Measurements from ENCODE around the gene LRCOL1.

Gene LRCOL1

GRCh38 chr12:132618683-132619043, 8.3 kb upstream of the LRCOL1 start, which contains the start of gene P2RX2:
Gene P2RX2, plus strand, starts transcription at chr12:132618776. Its CDS starts 41 bp downstream, at chr12:132618817.
- DNase-seq, result no peak

DNA sequence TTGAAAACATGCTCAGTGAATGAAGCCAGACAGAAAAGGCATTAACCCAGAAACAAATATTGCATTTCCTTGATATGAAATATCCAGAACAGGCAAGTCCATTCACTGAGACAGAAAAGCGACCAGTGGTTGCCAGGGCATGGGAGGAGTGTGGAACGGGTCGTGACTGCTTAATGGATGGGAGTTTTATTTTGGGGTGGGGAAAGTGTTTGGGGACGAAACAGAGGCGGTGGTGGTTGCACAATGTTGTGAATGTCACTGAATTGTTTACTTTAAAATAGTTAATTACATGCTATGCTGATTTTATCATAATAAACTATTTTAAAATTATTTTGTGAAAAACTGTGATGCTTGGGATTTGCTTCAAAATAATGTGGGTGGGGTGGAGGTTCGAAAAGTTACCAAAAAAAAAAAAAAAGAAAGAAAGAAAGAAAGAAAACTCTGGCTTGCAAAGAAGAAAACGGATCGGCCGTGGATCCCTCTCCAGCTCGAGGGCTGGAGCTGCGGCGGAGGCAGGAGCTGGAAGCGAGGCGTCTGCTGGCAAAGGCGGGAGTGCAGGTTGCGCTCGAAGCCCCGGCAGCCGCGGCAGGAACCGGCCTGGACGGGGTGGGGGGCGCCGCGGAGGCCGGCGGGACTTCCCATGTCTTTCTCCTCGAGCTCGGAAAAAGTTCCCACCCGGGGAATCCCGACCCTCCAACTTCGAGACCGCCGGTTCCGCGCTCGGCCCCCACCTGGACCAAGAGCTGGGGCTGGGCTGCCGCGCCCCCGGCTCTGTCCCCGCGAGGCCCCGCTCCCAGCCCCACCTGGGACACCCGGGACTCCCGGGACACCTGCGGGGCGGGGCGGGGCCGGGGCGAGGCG, 7.7 kb upstream of the LRCOL1 start:
- DNase-seq, result no peak

GRCh38 chr12:132617135-132617701, 6.8 kb upstream of the LRCOL1 start:
- DNase-seq, result no peak

DNA sequence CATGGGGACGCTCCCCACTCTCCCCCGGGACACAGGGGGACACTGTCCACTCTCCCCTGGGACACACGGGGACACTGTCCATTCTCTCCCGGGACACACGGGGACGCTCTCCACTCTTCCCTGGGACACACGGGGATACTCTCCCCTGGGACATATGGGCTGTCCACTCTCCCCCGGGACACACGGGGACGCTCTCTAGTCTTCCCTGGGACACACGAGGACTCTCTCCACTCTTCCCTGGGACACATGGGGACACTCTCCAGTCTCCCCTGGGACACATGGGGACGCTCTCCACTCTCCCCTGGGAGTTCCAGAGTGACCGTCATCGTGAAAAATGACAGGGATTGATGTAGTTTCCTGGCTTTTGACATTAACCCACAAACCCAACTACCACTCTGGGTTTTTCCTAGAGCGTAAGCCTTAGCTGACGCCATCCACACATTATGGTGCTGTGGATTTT, 5.2 kb upstream of the LRCOL1 start:
- DNase-seq, result no peak

DNA sequence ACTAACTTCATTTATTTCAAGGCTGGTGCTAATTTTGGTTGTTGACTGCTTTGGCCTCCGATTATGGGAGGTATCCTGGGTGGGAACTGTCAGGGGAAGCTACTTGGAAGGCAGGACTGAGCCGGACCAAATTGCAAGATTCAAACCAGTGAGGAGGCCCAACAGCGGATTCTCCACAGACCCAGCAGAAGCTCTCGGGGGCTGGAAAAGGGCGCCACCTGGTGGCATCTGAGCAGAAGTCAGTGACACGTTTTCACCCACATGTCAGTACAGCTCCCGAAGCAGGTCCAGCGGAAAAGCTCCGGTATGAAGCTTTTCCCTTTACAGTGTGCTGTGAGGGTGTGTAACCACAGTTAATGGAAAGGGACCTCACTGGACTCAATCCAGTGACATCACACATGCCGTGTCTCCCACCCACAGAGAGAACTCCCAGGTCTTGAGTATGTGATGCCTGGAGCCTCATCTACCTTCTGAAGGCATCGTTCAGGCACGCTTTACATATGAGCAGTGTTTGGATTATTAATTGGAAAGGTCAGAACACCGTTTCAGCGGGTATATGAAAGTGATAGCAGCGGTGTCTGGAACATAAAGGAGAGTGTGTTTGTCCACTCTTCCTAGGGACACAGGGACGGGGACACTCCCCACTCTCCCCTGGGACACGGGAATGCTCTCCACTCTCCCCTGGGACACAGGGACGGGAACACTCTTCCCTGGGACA, 4.6 kb upstream of the LRCOL1 start:
- peak; percentile 73 for DNase-seq

DNA sequence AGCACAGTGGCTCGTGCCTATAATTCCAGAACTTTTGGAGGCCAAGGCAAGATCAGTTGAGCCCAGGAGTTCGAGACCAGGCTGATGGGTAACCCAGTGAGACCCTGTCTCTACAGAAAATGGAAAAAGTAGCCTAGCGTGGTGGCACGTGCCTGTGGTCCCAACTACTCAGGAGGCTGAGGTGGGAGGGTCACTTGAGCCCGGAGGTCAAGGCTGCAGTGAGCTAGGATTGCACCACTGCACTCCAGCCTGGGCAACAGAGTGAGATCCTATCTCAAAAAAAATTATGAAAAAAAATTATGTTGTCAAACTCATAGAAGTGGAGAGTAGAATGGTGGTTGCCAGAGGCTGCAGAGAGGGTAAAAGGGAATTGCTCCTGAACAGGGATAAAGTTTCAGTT, 3.6 kb upstream of the LRCOL1 start:
- DNase-seq, result no peak

GRCh38 chr12:132611620-132612019, 1.2 kb upstream of the LRCOL1 start:
- no peak for DNase-seq

GRCh38 chr12:132610866-132611602, 652 bp upstream of the LRCOL1 start:
- no peak for DNase-seq

DNA sequence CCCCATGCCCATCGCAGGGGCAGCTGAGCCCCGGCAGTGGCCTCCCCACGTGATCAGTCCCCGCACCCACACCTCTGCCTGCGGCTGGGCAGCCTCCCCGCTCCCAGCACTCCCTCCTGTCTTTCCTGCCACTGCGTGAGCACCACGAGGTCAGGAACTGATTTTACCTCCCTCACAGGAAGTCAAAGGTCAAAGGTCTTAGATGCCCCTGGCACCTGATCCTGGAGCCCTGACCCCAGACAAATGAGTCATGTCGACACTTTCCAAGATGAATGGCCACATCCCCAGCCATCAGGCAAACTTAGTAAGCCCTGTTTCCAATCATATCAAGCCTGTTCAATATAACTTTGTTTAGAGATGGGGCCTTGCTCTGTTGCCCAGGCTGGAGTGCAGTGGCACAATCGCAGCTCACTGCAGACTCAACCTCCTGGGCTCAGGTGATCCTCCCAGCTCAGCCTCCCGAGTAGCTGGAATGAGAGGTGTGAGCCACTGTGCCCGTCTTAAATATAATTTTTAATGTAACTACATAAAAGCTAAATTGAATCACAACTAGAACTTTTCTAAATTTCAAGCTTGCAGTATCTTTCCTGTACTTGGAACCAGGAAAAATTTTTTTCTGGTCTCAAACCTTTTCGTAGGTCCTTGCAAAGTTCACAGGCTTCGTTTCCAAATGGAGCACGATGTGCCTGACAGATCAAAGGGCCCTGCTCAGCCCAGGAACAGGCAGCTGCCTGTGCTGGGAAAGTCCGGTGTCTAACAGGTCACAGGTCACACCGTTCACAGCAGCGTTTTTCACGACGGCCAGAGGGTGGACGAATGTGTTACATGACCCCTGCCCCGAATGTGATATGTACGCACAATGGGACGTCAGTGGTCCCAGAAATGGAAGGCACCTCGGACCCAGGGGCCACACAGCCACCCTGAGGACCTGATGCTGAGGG, 1.9 kb downstream of the LRCOL1 start:
- no peak for DNase-seq

DNA sequence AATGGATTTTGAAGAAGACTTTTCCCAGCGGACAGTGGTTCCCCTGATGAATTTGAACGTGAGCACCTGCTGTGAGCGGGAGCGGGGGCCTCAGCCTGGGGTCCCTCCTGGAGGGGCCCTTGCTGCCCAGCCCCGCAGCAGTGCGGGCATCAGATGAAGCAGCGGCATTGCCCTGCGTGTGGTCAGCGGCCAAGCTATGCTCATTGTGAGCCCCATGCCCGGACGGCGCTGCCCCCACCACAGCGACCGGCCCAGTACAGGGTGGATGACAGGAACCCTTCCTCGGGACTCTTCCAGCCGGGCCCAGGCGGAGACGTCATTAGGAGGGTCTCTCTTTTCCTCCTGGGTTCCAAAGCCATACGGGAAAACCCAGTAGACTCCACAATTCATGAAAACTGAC, 3.5 kb downstream of the LRCOL1 start:
- DNase-seq, result no peak

DNA sequence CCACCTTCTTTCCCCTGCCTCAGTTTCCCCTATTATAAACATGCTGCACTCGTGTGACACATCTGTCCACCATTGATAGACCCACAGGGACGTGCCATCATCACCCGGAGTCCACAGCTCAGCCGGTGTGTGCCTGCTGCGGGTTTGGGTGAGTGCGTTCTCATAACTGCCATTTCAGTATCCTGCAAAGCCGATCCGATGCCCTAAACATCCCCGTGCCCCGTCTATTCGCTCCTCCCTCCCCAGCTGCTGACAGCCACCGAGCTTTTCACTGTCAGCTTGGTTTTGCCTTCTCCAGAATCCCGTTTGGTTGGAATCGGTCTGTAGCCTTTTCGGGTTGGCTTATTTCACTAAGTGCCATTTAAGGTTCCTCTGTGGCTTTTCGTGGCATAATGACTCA, 3.9 kb downstream of the LRCOL1 start:
- no peak for DNase-seq

- DNase-seq, result no peak
Observed at GRCh38 chr12:132605892-132606291, 4.5 kb downstream of the LRCOL1 start.

DNA sequence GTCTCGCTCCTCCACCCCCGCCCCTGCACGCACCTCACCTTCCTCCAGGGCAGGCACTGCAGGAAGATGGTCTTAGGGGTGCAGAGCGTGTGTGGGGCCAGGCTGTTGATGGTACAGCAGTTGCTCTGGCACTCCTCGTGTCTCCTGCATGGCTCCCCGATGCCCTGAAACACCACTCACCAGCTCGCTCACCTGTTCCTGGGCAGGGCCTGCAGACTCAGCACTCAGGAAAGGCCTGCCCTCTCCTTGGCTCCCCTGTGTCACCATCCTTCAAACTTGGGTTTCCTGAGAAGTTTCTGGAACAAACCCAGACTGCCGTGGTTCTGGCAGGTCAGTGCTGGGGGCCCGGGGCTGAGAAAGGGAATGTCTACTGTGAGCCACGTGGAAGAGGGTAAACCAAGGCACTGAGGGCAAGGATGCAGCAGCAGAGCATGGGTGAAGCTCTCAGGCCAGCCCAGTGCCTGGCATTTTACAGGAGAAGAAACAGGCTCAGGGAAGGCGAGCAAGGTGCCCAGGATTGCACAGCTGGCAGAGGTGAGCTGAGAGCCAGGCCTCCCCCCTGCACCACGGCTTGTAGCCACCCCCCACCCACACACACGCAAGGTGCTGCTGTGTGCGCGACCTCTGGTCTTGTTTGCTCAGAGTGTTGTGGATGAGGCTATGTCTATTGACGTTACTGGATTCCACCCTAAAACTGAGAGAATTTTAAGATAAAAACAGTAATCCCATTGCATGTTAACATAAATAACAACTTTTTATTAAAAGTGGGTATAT, 5.5 kb downstream of the LRCOL1 start:
- DNase-seq, result no peak

DNA sequence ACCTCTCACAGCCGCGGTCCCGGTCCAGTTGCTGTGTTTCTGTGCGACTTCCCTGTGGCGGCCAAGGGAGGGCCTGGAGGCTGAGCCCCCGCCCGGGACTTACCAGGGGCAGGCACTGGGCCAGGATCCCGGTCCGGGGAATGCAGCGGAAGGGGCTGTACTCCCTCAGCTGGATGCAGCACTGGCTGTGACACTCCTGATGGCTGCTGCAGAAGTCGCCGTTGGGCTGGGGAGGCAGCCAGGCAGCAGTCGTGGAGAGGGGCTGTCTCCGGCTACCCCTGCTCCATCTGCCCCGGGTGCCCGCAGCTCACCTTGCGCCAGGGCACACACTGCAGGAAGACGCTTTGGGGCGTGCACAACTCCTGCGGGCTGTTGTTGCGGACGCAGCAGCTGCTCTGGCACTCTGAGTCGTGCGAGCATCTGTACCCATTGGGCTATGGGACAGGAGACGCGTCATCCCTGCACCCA, 6.2 kb downstream of the LRCOL1 start:
- no peak for DNase-seq

DNA sequence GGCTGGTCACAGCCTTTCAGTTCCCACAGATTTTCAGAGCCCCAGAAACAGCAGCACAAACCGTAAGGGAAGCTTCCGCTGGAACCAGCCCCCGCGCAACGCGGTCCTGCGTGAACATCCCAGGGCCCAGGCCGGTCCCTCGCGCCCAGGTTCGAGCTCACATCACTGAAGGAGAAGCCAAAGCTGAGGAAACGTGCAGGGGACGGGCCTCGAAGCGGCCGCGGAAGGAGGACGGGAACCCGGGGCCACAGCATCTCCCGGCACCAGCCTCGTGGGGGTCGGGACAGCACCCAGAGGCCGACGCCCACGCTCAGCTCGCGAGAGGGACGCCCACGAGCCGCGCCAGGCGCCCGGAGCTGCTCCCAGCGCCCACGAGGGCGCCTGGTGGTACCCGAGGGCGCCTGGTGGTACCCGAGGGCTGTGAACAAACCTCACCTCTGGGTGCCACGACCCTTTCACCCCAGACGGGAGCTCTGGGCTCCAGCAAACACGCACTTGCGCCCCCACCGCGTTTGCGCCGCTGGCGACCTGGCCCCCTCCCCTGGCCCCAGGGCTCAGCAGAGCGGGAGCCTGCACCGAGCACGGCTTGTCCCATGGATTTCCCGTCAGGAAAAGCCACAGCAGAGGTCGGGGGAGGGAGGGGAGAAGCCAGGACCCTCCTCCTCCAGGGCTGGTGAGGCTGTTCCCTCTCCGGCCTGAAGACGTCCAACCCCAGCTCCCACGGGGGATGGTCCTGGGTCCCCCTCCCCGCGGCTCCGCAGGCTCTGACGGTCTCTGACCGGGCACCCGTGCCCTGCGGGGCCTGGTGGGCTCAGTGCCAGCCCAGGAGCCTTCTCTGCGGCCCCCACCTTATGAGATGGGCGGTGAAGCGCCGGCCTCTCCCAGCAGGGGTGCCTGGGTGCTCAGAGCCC, 6.9 kb downstream of the LRCOL1 start:
- DNase-seq, result no peak

DNA sequence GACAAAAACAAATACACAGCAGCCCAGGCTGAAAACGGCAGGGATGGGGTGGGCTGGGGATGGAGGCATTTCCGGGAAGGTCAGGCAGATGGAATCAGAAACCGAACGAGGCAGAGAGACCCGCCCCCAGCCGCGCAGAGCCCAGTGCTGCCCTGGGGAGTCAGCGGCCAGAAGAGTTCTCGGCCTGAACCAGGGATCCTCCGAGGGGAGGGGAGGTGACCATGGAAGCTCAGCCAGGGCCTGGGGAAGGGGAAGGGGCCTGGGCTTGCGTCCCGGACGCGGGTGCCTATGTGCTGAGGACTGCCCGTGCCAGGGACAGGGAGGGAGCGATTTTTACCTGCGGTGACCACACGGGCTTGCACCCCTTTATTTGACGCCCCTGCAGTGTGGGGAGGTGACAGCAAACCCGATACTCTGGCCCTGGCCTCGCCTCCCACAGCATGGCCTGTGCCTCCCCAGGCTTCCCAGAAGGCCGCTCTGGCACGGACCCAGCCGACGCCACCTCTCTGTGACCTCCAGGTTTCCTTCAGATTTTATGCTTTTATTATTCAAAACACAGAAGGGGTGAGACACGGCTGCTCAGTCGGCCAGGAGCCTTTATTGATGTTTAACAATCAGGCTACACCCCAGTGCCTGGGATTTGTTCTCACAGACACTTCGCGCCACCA, 7.7 kb downstream of the LRCOL1 start:
- peak; percentile 40 for DNase-seq

DNA sequence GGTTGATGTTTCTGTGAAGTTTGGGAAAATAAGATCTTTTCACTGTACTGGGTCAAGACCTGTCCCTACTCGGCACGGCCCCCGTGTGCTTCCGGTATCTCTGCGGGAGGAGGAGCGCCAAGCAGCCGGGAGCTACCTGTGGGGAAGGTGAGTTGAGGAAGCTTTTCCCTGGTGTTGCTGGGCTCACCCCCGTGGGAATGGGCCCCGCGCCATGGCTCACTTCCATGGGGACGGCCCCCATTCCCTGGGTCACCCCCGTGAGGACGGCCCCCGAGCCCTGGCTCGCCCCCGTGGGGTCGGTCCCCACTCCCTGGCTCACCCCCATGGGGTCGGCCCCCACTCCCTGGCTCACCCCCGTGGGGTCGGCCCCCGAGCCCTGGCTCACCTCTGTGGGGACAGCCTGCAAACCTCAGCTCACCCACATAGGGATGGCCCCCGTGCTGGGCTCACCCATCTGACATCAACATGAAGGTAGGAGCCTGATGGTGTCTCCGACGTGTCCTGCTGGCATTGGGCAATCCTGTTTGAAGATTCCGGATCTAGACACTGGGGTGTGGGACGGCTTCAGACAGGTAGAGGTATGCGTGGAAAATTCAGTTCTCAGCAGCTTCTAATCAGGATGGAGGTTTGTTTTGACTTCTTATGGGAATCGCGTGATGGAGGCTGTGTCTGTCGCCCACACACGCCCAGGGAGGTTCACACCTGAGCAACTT, 9.1 kb downstream of the LRCOL1 start:
- no peak for DNase-seq

All from SHP77 treated with DMSO at 0.1 percent for 48 hours (cell line).